H54 (cell line): ENCODE data around the gene ADAM33.

Source experiments
- DNase-seq: peaks from one replicate; pipeline ENCODE4 v3.0.0; 2011; ENCODE audit warnings: low spot score, mixed read lengths; ENCODE audit not compliant: insufficient read length
- FAIRE-seq: peaks from 3 replicates; lab custom pipeline; 2011; peaks lifted over from hg19 to GRCh38; lab: Jason Lieb, UNC
- POLR2A ChIP-seq: IDR thresholded peaks from 2 replicates; pipeline ENCODE4 v1.6.1; 2011; ENCODE audit warnings: low read depth, mild to moderate bottlenecking, low read length

ADAM33 gene

DNA sequence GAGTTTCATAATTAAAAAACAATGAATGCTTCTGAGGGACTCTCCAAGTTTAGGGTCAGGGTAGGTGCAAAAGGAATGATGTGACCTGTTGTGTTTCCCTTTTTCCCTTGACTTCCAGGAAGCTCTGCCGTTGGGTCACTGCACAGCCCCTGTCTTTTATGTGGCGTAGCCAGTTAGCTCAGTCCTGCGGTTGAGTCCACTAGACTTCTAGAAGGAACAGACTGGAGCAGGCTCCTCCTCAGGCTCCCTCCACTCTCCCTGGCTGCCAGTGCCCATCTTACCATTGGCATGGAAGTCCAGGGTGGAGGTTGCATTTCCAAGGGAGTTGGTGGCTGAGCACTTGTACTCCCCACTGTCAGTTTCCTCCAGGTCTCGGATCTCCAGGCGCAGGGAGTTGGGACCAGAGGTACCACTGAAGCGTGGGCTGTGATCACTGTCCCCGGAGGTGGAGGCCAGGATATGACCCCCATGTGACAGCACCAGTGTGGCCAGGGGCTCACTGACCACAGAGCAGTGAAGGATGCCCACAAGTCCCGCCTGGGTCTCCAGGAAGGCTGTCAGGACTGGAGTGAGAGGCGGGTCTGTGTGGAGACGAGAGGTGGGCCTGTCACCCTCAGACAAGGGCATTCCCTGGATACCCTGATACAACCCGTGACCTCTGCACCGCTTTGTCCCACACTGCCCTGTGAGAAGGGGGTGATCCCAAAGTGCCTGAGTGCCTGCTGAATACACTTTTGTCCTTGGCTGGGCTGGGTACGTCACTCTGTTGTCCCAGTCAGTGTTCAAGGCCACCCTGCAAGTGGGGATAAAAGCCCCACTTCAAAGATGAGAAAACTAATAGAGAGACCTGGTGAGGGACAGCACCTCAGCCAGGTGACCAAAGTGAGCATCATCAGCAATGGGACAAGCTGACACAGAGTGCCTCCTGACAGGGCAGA is 19.5 kb upstream of the ADAM33 start:
- no peak for TF ChIP-seq POLR2A
- DNase-seq: no peak
- FAIRE-seq: no peak

DNA sequence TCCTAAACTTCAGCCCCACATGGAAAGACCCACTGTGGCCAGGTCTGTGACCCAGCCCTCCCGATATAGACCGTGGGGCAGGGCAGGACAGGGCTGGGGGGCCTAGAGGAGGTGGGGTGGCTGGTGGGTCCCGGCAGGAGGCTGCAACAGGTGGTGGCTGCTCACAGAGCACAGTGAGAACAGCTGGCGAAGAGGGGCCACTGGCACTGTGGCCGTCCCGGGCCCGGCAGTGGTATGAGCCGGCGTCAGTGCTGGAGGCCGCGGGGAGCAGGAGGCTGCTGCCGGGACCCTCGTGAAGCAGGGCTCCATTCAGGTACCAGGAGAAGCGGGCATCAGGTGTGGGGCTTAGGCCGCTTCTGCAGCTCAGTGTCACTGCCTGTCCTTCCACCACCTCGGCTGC is 17.2 kb upstream of the ADAM33 start:
- TF ChIP-seq POLR2A: no peak
- FAIRE-seq: no peak
- no peak for DNase-seq

DNA sequence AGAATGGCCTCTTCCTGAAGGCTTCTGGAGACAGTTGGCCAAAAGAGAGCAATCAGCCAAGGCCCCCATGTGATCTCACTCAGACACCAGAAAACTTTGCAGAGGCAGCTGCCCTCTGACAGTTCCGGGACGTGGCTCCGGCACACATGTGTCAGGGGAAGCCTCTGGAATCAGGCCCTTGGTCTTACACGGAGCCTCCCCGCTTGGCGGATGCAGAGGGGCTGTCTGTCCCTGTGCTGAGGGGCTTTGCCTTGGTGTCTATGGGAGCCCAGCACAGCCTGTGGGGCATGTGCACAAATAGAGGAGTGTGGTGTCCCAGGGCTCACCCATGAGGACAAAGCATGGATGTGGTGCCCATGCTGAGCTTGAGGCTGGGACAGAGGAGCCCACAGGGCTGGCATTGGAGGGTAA is 16.8 kb upstream of the ADAM33 start:
- no peak for FAIRE-seq
- DNase-seq: no peak
- no peak for TF ChIP-seq POLR2A

DNA sequence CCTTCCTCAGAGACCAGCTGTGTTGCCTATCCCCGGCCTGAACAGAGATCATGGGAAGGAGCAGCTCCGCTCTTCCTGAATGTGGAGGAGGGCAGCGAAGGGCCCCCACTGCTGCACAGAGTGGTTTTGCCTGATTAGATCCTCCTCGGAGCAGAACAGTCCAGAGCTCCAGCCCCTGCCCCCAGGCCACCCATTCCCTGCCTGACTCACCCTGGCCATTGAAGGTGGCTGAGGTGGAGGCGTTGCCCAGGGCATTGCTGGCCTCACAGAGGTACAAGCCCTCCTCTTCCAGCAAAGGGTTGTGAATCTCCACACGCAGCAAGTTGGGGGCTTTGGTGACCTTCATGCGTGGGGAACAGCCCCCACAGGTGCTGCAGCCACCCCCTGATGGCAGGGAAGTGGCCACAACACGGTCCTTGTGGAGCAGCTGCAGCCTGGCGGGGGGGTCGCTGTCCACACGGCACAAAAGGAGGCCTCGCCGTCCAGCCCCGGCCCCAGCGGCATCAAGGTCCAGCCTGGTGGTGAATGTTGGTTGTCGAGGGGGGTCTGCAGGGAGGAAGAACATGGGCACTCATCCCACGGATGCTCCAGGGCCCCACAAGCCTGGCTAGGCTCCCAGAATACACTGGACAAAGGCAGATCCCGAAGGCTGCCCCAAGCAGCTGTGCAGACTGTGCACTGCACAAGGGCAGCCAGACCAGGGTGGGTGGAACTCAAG is 15.9 kb upstream of the ADAM33 start:
- no peak for FAIRE-seq
- no peak for TF ChIP-seq POLR2A
- no peak for DNase-seq

DNA sequence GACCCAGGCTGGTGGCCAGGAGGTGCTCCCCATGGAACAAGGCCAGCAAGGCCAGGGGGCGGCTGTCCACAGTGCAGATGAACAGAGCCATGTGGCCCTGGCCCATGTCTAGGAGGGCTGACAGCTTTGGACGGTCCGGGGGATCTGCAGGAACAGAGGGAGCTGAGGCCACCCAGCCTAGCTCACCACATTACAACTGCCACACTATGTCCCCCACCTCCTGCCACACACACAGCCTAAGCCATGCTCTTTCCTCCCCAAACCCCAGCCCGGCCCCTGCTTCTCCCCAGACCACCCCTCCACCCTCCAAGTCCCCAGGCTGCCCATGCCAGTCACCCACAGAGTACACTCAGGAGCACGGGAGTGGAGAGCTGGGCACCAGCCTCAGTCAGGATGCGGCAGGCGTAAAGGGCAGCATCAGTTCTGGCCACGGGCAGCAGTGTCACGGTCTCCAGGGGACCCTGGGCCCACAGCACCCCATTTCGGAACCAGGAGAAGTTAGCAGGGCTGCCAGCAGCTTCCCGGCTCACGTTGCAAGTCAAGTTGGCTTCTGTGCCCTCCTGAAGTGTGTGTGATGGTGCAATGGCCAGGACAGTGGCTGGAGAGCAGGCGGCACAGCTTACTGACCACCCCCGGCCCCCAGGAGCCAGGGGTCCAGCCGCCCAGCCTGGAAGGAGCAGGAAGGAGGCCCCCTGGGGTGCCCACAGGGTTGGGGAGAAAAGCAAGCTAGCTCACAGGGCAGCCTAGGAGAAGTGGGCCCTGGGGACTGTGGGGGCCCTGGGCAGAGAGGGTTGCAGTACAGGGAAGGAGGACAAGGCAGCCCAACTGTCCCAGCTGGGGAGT is 15.2 kb upstream of the ADAM33 start:
- no peak for DNase-seq
- FAIRE-seq: no peak
- no peak for TF ChIP-seq POLR2A

DNA sequence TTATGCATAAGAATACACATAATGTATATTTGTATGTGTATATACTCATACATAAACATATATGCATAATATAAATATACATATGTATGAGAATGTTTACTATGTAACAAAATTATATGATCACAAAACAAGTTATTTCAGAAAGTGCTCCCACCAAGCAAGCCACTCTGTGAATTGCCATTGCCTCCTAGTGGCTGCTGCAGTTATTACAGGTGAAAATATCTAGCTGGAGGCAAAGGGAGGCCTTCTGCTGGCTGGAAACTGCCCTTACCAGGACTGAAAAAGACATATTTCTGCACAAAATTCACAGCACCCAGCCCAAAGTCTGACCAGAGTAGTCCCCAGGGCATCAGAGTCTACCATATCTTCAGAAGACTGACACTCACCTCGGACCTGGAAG is 14.4 kb upstream of the ADAM33 start:
- DNase-seq (no peak), FAIRE-seq (no peak)
- no peak for TF ChIP-seq POLR2A

DNA sequence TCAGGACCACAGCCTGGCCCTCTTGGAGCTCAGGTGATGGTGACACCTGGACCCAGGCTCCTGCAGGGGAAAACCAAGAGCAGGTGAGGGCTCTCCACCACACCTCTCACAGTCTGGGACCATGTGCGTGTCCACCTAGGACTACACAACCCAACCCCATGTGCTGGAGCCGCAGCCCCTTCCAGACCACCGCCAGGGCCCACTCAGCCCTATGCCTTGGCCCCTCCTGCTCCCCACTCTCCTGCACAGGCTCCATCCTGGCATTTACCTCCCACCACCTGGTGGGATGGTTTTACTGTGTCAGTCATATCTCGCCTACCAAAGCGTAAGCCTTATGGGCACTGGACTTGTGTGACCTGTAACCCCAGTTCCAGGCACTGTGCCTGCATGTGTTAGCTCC is 13.1 kb upstream of the ADAM33 start:
- no peak for TF ChIP-seq POLR2A
- DNase-seq: no peak
- FAIRE-seq: no peak

DNA sequence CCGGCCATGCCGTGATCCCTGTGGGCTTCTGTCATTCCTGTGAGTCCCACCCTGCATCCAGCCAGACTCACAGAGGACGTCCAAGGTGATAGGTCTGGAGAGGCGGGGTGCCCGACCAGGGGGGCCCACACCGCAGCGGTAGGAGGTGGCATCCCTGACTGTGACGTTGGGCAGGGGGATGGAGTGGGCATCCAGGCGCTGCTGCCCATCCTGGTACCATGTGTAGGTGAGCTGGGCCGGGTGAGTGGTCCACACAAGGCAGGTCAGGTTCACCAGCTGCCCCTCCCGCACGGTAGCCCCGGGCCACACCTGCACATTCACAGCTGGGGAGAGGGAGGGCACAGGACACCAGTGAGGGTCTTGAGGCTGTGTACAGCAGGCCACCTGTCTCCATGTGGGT is 11.6 kb upstream of the ADAM33 start:
- DNase-seq: no peak
- TF ChIP-seq POLR2A: no peak
- FAIRE-seq: no peak

DNA sequence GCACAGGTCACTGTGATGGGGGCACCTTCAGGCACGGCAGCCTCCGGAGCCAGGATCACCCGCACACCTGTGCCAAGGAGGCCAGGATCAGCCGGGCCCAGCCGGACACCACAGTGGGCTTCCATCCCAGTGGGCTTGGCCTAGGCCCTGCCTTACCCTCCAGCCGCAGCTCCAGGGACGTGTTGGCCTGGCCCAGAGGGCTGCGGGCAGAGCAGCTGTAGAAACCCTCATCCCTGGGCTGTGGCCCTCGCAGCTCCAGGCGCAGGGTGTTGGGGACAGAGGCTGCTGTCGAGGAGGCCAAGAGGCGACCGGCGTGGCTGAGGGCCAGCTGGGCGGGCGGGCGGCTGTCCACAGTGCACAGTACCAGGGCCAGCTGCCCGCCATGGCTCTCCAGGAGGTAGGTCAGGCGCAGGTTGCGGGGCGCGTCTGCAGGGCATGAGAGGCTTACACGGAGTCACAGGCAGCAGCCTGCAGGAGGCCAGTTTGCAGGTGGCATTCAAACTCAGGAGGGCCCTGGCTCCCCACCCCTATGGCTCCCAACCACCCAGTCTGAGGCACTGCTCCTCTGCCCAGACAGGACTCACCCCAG is 11.0 kb upstream of the ADAM33 start:
- FAIRE-seq: no peak
- no peak for DNase-seq
- no peak for TF ChIP-seq POLR2A

DNA sequence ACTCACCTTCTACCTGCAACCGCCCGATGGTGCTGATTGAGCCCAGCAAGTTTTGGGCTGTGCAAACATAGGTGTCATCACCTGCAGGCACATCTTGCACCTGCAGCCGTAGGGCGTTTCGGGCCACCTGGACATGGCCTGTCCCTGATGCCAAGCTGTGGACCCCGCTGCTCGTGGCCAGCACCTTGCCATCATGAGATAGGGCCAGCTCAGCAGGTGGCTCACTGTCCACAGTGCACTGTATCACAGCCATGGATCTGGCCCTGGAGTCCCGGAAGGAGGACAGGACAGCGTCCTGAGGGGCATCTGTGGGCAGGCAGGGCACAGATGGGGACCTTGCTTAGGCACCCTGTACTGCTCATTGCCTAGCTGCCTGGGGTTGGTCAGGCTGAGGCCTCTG is 10.1 kb upstream of the ADAM33 start:
- no peak for DNase-seq
- no peak for FAIRE-seq
- no peak for TF ChIP-seq POLR2A

DNA sequence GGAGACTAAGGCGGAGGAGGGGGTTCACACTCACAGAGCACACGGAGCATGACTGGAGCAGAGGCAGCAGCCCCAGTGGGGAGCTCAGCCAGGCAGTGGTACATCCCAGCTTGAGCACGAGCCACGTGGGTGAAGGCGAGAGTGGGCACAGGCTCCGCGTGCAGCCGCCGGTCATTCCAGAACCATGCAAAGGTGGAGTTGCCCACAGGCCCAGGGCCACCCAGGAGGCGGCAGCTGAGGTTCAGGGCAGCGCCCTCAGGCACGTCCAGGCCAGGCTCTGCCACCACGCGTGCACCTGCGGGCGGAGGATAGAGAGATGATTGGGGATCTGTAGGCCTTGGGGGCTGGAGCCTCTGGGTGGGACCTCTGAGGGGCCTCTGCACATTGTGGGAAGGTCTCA is 9.5 kb upstream of the ADAM33 start:
- no peak for TF ChIP-seq POLR2A
- DNase-seq: no peak
- FAIRE-seq: no peak

DNA sequence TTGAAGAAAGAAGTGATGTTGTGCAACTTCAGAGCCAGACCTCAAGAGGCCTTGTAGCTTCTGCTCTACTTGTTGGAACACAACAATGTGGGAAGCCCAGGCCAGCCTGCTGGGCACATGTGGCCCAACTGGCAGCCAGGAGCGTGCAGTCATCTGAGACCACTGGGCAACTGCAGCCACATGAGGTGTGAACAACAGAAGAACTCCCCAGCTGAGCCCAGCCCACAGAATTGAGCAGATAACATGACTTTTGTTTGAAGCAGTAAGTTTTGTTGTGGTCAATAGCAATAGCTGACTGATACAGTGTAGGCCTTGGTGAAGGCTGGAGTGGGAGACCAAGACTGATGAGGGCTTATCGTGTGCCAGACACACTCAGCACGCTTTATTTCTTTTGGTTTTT is 8.6 kb upstream of the ADAM33 start:
- FAIRE-seq (no peak), DNase-seq (no peak)
- no peak for TF ChIP-seq POLR2A

DNA sequence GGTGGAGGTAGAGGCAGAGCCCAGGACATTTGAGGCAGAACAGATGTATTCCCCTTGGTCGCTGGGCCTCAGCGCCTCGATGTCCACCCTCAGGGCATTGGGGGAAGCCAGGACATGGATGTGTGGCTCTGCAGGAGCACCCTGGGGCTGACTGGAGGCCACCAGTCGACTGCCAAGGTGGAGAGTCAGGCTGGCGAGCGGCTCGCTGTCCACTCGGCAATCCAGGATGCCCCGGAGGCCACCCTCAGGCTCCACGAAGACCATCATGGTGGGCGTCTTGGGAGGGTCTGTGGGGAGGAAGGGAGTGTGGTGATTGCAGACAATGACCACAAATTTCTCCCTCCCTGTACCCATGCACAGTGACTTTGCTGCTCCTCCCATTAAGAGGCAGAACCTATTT is 8.2 kb upstream of the ADAM33 start:
- DNase-seq: no peak
- no peak for FAIRE-seq
- TF ChIP-seq POLR2A: no peak
